HG03108 (cell line): ENCODE data around the gene ZNF565.
"Not testable (repeated sequence)": the region's sequence is repeated elsewhere in the genome, so short reads cannot be mapped to it uniquely, and the experiment has no call there.

Experiments
- ATAC-seq: cut with Tn5 transposase; IDR thresholded peaks from one replicate; pipeline ENCODE4 v1.9.1; 2021; ENCODE audit warnings: moderate library complexity; ENCODE audit not compliant: unreplicated experiment

Gene ZNF565

DNA sequence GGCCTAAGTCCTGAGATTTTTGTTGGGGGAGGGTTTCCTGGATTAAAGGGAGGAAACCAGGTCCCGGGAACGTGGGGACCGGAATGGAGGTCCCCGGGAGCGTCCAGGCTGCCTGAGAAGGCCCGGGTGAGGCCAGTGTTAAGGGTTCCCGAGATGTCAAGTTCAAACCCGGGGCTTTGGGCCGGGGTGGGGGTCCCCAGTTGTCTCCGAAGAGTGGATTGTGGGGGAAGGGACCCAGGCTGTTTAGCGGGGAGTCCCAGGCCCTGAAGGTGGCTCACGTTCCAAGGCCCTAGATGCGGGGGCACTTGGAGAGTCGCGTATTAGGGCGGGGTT is 62.5 kb downstream of the ZNF565 start:
- no peak for ATAC-seq

DNA sequence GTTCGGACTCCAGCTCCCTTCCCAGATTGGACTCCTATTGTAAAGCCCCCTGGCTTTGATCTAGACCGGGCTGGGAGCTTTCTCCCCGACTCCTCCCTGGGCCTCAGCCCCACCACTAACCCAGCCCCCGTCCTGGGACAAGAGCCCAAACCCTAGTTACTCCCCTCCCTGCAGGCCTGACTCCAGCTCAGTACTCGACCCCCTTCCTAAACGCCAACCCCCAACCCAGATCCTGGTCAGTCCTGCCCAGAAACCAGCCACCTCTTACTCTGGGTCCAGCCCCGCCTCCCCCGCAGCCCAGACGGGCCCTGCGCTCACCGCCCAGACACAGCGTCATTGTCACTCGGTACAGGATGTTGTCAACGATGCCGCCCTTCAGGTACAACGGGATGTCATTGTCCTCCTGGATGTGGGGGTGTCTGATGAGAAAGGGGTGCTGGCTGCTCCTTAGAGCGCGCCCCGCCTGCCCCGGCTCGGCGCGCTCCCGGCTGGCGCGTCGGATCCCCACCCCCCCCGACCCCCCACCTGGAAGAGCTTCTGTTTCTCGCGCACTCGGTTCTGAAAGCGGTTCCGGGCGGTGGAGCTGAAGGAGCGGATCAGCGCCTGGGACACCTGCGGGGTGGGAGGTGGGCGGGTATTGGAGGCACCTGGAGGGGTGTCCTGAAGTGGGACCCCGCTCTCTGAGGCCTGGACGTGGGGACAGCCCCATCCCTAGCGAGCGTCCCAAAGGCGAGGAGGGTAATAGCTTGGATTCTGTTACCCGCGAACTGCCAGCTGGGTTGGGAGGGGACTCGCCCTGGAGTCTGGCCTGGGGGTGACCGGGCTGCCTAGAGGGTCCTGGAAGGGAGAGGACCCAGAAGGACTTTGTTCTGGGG is 63.1 kb downstream of the ZNF565 start:
- ATAC-seq = no peak

DNA sequence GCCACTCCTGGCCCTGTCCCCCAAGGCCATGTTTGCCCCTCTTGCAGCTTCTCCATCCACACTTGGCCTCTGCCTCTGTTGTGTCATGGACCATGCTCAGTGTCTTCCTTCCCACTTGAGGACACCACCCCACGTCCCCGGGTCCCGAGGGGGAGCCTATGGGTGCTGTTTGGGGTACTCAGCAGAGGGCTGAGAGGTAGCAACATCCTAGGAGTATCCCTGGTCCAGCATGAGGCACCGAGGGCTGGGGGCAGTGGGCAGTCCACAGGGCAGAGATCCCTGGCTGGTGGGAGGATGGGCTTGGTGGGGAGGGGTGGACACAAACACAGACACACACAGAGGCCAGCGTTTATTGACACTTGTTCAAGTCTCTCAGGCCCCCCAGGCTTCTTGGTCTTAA is 63.9 kb downstream of the ZNF565 start:
- ATAC-seq = no peak

DNA sequence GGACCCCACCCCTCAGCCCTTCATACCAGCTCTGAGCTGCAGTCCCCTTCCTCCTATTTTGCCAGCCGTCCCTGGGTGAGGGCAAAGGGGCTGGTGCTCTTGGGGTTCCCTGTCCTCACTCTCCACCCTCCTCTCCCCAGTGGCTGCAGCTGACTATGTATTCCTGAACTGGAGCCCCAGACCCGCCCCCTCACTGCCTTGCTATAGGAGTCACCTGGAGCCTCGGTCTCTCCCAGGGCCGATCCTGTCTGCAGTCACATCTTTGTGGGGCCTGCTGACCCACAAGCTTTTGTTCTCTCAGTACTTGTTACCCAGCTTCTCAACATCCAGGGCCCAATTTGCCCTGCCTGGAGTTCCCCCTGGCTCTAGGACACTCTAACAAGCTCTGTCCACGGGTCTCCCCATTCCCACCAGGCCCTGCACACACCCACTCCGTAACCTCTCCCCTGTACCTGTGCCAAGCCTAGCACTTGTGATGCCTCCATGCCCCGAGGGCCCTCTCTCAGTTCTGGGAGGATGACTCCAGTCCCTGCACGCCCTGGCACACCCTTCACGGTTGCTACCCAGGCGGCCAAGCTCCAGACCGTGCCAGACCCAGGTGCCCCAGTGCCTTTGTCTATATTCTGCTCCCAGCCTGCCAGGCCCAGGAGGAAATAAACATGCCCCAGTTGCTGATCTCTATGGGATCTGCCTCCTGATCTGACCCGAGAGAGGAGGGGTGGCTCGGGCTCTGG is 64.6 kb downstream of the ZNF565 start:
- no peak for ATAC-seq

DNA sequence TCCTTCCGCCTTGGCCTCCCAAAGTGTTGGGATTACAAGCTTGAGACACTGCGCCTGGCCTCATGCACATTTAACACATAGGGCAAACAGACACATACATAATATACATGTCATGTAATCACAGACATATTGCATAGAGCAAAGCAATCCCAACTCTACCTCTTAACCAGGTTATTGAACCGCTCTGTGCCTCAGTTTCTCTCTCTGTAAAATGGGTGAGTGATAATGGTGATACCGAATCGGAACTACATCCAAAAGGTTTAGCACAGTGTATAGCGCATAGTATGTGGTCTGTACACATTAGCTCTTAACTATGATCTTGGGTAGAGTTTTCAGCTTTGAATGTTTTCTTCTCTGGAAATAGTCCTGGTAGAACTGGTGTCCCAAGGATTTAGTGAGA is 69.8 kb downstream of the ZNF565 start:
- ATAC-seq = no peak

DNA sequence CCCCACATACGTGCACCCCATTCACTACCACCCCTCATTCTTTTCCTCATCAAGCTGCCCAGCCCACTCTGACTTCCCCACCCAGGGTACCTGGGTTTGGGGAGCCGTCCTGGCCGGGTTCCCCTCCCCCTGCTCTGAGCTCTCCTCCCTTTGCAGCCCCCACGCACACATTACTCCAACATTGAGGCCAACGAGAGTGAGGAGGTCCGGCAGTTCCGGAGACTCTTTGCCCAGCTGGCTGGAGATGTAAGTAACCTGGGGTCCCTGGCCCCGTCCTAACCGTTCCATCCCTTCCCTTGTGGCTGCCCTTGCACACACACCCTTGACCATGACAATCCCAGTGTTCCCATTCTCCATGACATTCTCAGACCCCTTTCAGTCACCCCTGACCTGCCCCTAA is 72.0 kb downstream of the ZNF565 start:
- no peak for ATAC-seq

DNA sequence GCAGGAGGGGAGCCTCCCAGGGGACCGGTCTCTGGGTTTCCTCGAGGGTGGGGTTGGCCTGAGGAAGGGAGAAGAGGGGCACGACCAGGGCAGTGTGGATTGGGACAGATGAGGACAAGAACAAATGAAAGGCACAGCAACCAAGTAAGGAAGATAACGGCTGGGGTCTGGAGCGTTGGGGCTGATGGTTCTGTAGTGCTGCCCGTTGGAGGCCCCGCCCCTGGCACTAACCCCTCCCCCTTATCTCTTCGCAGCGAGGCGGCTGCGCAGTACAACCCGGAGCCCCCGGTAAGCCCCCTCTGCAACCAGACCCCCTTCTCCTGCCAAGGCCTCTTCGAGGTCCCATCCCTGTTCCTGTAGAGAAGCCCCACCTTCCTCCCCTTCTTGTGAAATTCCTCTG is 72.4 kb downstream of the ZNF565 start:
- ATAC-seq = no peak

DNA sequence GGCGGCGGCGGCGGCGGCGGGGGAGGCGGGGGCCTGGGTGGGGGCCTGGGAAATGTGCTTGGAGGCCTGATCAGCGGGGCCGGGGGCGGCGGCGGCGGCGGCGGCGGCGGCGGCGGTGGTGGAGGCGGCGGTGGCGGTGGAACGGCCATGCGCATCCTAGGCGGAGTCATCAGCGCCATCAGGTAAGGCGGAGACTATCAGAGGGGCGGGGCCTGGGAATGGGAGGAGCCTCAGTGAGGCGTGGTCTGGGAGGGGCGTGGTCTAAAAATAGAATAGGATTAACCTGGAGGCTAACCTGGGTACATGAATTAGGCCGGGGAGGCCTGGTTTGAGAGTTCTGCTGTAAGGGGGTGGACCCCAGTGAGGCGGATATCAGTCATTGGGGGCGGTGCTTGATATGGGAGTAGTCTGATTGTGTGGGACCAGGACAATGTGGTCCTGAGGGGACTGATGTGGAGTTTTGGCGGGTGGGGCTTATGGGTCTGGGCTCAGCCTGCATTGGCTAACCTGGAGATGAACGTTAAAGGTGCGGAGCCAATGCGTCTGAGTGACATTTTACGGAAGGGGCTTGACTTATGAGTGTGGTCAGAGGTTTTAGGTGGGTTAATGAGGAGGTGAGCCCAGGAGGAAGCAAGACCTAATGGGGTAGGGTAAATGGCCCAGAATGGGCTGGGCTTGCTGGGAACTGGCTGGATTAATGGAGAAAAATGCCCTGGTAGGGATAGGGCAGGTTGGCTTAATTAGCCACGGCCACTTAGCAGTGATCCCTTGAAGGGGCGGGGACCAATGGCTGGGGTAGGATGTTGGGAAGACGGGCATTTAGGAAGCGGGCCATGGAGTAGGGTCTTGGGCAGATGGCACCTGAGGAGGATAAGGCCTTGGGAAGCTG is 73.2 kb downstream of the ZNF565 start:
- ATAC-seq = peak; percentile 40

DNA sequence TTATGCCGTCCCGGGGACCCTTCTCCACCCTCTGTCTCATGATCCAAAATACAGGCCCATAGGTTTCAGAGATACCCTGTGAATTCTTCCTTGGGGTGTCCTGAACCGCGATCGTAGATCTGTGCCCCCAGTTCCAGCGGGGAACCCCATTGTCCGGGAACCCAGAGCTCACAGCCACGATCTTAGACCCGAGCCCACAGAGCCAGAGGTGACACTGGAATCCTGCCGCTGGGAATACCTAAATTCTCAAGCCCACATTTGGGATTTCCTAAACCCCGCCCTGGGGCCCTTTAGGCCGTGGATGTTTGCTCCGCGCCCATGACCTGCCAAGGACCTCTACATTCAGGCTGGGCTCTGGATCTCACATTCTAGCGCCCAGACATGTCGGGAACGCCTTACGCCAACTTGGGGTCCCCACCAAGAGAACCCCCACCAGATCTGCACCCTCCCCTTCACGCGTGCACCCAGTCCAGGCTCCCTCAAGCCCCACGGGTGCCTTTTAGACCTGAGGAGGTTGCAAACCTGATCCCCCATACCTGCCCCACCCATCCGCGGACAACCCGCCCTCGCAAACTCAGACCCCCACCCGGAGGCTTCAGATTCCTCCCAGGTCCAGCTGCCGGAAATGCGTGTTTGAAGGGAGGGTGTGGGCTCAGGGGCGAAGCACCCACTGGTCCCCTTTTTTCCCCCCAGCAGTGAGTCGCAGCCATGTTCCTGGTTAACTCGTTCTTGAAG is 74.0 kb downstream of the ZNF565 start:
- ATAC-seq = no peak

DNA sequence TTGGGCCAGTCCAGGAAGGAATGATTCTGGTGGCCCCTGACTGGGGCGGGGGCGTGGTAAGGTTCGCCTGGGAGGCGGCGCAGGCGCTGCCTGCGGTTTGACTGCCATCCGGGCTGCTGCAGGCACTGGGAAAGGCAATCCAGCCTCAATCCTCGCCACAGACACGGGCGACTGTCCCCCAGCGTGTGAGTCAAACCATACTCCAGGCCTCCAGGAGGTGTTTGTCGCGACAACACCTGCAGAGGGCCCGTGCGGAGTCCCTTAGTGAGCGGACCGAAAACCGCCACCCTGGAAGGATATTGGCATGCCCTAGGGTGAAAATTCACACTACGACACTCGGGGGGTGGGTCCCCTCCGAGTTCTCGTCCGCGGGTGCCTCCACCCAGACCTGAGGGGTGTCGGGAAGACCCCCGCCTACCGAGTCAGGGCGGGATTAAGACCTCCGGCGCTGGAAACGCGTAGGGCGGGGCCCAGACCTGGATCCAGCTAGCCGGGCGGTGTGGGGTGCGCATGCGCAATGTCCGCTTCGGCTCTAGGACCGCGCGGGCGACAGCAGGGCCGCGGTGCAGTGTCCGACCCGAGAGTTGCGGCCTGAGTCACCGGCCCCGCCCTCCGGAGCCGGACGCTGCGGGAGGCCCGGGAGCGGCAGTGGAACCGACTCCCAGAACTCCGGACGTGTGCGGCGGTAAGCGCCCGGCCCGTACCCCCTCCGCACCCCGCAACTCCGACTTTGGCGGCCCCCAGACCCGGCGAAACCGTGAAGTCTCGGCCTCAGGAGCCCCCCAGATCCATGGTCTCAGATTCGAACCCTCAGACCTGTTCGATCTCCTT is 74.8 kb downstream of the ZNF565 start, which contains the start of gene CAPNS1:
TSS of gene CAPNS1 (plus strand) at position 594 of the 831 bp plus-strand sequence. CDS start 946 bp downstream, outside the sequence.
- ATAC-seq = peak; percentile 77

DNA sequence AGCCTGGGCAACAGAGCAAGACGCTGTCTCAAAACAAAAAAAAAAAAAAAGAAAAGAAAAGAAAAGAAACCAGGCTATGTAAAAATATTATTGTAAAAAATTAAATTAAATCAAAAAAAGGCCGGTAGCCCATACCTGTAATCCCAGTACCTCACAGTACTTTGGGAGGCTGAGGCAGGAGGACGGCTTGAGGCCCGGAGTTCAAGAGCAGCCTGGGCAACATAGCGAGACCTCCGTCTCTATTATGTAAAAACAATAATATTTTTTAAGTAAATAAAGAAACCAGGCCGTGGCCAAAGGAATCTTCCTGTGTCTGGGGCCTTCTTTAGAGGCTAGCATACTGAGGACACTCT is 75.4 kb downstream of the ZNF565 start:
- no peak for ATAC-seq

DNA sequence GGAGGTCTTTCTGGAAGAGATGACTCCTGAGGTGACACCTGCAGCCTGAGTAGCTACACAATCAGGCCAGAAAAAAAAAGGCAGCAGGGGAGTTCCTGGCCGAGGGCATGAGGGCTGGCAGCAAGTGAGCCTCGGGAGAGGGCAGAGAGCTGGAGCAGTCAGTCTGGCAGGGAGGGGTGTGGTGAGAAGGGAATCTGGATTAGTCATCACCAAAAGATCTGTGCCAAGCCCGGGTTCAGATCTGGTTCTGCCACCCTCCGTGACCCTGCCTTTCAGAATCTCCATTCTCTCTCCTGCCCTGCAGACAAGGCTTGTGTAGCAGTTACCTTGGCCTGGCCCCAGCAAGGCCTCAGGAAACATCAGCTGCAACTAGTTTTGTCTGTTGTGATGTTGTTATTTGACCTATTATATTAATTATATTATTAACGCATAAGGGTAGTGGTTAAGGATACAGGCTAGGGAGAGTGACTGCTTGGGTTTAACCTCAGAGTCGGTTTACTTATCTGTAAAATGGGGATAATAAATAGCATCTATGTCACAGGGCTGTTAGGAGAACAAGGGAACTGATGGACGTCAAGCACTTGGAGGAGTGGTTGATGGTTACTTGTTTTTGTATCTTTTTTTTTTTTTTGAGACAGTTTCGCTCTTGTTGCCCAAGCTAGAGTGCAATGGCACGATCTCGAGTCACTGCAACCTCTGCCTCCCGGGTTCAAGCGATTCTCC is 77.3 kb downstream of the ZNF565 start:
- ATAC-seq = no peak

DNA sequence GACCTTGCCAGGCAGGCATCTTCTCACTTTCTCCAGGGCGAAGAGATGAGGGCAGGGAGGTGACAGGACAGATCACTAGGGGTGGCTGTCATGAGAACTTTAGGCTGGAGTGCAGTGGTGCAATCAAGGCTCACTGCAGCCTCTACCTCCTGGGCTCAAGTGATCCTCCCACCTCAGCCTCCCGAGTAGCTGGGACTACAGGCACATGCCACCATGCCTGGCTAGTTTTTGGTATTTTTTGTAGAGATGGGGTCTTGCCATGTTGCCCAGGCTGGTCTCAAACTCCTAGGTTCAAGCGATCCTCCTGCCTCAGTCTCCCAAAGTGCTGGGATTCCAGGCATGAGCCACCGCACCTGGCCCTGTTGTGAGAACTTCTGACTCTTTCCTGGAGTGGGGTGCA is 79.6 kb downstream of the ZNF565 start:
- ATAC-seq = not testable (repeated sequence)
